SU-DHL-6 (cell line): ENCODE data around the gene PPY.

Experiments
- H2AFZ ChIP-seq: fragments of 200-600 bp; sonication (generic); 2 replicates; pipeline ENCODE4 v1.6.1; 2014; ENCODE audit warnings: low read depth, mild to moderate bottlenecking, moderate library complexity, mixed read lengths, antibody characterized with exemption, low read length; ENCODE audit not compliant: severe bottlenecking
- H3F3A ChIP-seq: fragments of 200-600 bp; shearing (Covaris generic); 2 replicates; pipeline ENCODE4 v1.6.0; 2016; ENCODE audit warnings: antibody characterized with exemption, mild to moderate bottlenecking; ENCODE audit not compliant: insufficient read depth
- H3K27ac ChIP-seq: fragments of 200-600 bp; sonication (generic); 2 replicates; pipeline ENCODE4 v1.5.1; 2016; ENCODE audit warnings: low read depth, mild to moderate bottlenecking, low read length, moderate library complexity, mixed read lengths
- H3K27me3 ChIP-seq: fragments of 200-600 bp; sonication (generic), shearing (Covaris generic); 2 replicates; pipeline ENCODE4 v1.6.0; 2014; ENCODE audit warnings: mild to moderate bottlenecking, low read length
- H3K36me3 ChIP-seq: fragments of 200-600 bp; sonication (generic); 2 replicates; pipeline ENCODE4 v1.6.1; 2014; ENCODE audit warnings: mild to moderate bottlenecking, low read length, mixed read lengths
- H3K4me2 ChIP-seq: fragments of 300-600, 200-600 bp; shearing (Covaris generic), sonication (generic); 2 replicates; pipeline ENCODE4 v1.6.0; 2014; ENCODE audit warnings: low read length, low read depth, mild to moderate bottlenecking; ENCODE audit not compliant: poor library complexity, severe bottlenecking
- H3K4me3 ChIP-seq: fragments of 200-600 bp; sonication (generic); 2 replicates; pipeline ENCODE4 v1.5.1; 2014; ENCODE audit warnings: antibody characterized with exemption, low read length, mild to moderate bottlenecking, mixed read lengths; ENCODE audit not compliant: insufficient read depth, poor library complexity, severe bottlenecking
- H3K79me2 ChIP-seq: fragments of 200-600 bp; sonication (generic); 2 replicates; pipeline ENCODE4 v1.6.1; 2014; ENCODE audit warnings: mild to moderate bottlenecking, low read length, moderate library complexity; ENCODE audit not compliant: insufficient read depth
- H3K9ac ChIP-seq: fragments of 200-600 bp; sonication (generic); 2 replicates; pipeline ENCODE4 v1.7.0; 2014; ENCODE audit warnings: mild to moderate bottlenecking, low read length
- H3K9me2 ChIP-seq: fragments of 200-600 bp; sonication (generic); replicated peaks from 2 replicates; pipeline ENCODE4 v1.6.1; 2014; ENCODE audit warnings: low read length; ENCODE audit not compliant: insufficient read depth
- H3K9me3 ChIP-seq: fragments of 200-600 bp; sonication (generic); 2 replicates; pipeline ENCODE4 v1.6.1; 2014; ENCODE audit warnings: low read length, mixed read lengths; ENCODE audit not compliant: insufficient read depth
- H4K20me1 ChIP-seq: fragments of 200-600 bp; sonication (generic); 2 replicates; pipeline ENCODE4 v1.6.1; 2014; ENCODE audit warnings: low read depth, mild to moderate bottlenecking, antibody characterized with exemption, low read length, moderate library complexity, mixed read lengths
- CTCF ChIP-seq: fragments of 200-600 bp; sonication (generic); IDR thresholded peaks from one replicate; pipeline ENCODE4 v1.5.1; 2017; ENCODE audit warnings: antibody characterized with exemption, mild to moderate bottlenecking, low read length, moderate library complexity; ENCODE audit not compliant: insufficient read depth, poor library complexity, severe bottlenecking
- EZH2phosphoT487 ChIP-seq: fragments of 200-600 bp; sonication (generic), shearing (Covaris generic); conservative IDR thresholded peaks from 2 replicates; pipeline ENCODE4 v1.6.1; 2018; ENCODE audit warnings: mild to moderate bottlenecking, antibody characterized with exemption, low read length, moderate library complexity, mixed read lengths

PPY gene

GRCh38 chr17:43953746-43954145 lies 11.5 kb upstream of the PPY start, which contains the start of gene PYY:
Gene PYY, minus strand, starts transcription at chr17:43953940. Its CDS starts 457 bp downstream, at chr17:43953483.
- Histone ChIP-seq H4K20me1 (no peaks in the 10 kb centered on the region), H3K9ac (no peak within 1 kb of the TSS), H3K9me2 (no peaks in the 10 kb centered on the region), H3K27me3 (no peaks in the 10 kb centered on the region), H3K4me2 (no peak within 1 kb of the TSS), H3K36me3 (no peaks in the 10 kb centered on the region), H3F3A (no peaks in the 10 kb centered on the region), H2AFZ (no peak within 1 kb of the TSS), H3K9me3 (no peaks in the 10 kb centered on the region), H3K27ac (no peak within 1 kb of the TSS), H3K79me2 (no peaks in the 10 kb centered on the region), H3K4me3 (no peak within 1 kb of the TSS)
- TF ChIP-seq EZH2phosphoT487 (no peak), CTCF (no peak)

- Histone ChIP-seq H3K27me3 (no peaks in the 10 kb centered on the region), H2AFZ (no peak overlapping the region), H3K27ac (no peak overlapping the region), H3K9me3 (no peaks in the 10 kb centered on the region), H3F3A (no peaks in the 10 kb centered on the region), H3K79me2 (no peaks in the 10 kb centered on the region), H3K4me3 (no peak overlapping the region), H3K9ac (no peak overlapping the region), H3K9me2 (no peaks in the 10 kb centered on the region), H4K20me1 (no peaks in the 10 kb centered on the region), H3K4me2 (no peak overlapping the region), H3K36me3 (no peaks in the 10 kb centered on the region)
- TF ChIP-seq EZH2phosphoT487 (no peak), CTCF (no peak)
Measured at GRCh38 chr17:43952724-43953666, 10.7 kb upstream of the PPY start.

GRCh38 chr17:43952351-43952723 lies 10.1 kb upstream of the PPY start:
- H3K9ac ChIP-seq: no peak overlapping the region
- H4K20me1 ChIP-seq: no peaks in the 10 kb centered on the region
- H3K9me3 ChIP-seq: no peaks in the 10 kb centered on the region
- H3K9me2 ChIP-seq: no peaks in the 10 kb centered on the region
- TF ChIP-seq CTCF (no peak), EZH2phosphoT487 (no peak)
- no peak overlapping the region for H3K4me3 ChIP-seq
- H3K4me2 ChIP-seq: no peak overlapping the region
- no peaks in the 10 kb centered on the region for H3F3A ChIP-seq
- no peaks in the 10 kb centered on the region for H3K79me2 ChIP-seq
- H3K27me3 ChIP-seq: no peaks in the 10 kb centered on the region
- no peak overlapping the region for H3K27ac ChIP-seq
- H3K36me3 ChIP-seq: no peaks in the 10 kb centered on the region
- no peak overlapping the region for H2AFZ ChIP-seq
